Stimulated activated CD4-positive, alpha-beta T cell treated with anti-CD3 and anti-CD28 coated beads, Interleukin-15, amount 100 ng/mL, for 48 hours (primary cell): ENCODE measurements around the gene GPC3.

Source experiments
- DNase-seq, 2 donors: peaks; one replicate each; pipeline ENCODE4 v3.0.0-alpha.2; 2020; ENCODE audit warnings: low read depth in 2 of 2

Gene GPC3

DNA sequence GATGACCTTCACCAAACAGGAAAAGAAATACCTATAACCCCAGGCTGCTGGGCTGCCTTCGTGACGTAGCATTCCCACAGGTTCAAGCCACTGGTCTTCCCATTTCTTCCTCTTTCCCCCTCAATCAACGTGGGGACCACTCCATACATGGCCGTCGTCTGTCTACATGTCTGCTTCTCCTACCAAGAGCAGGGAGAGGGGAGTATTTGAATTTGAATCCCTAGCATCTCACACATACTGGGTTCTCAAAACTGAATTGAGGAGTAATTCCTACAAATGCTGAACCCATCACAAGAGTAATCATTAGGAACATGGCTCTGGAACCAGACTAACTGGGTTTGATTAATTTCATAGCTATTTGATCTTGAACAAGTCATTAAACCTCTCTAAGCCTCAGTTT lies 17.3 kb downstream of the GPC3 start:
- DNase-seq, result no peak

DNA sequence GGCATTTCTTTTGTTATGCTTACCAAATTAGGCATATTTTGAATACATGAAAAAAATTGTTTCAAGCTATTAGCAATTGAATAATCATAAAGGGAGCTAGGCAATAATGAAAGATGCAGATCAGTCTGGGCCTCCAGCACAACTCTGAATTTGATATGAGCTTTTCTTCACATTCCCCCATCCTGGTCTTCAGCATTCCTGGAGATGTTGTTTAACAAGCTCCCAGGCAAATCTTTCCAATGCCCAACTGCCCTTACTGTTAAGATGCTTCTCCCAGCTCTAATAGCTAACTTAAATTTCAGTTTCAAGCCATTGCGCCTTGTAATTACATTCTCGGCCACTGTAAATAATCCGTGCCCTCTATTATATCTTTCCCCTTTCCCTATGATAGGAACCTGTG lies 19.2 kb downstream of the GPC3 start:
- no peak for DNase-seq

DNA sequence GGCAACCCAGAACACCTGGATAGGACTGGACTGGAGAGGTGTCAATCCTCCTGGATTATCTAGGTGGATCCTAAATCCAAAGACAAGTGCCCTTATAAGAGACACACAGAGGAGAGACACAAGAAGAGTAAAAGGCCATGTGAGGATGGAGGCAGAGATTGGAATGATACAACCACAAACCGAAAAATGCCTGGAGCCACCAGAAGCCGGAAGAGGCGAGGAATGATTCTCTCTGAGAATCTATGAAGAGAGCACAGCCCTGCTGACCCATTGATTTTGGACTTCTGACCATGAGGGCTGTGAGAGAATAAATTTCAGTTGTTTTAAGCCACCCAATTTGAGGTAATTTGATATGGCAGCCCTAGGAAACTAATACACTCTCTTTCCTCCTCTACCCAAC lies 20.1 kb downstream of the GPC3 start:
- no peak for DNase-seq

DNA sequence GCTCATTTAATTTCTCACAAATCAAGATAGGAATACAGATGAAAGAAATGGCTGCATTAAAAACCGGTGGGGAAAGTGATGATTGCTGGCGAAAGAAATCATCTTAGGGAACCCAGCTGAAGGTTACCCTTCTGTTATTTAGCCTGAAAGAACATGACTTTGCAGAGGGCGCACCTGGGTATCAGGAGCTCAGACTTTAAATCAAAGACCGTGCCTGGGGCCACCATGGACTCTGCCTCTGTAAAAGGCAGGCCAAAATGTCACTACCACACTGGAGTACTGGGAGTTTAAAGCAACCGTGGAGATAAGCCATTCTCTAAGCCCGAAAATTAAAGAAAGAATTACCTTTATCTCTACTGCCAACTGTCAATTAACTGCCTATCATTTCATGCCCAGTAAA lies 24.3 kb downstream of the GPC3 start:
- no peak for DNase-seq

DNA sequence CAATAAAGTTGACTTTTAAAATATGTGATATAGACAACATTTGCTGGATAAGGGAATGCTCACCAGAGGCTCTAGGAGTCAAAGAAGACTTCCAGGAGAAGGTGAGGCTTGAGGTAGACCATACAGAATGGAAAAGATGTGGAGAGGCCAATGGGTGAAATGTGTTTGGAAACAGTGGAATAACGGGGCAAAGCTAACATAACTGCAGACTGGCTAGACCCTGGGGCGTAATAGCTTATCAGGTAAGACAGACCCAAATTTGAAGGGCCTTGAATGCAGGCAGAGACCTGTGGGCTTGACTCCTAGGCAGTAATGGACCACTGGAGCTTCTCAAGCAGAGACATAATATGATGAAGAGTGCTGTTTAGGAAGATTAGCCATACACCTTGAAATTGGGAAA lies 25.4 kb downstream of the GPC3 start:
- no peak for DNase-seq

DNA sequence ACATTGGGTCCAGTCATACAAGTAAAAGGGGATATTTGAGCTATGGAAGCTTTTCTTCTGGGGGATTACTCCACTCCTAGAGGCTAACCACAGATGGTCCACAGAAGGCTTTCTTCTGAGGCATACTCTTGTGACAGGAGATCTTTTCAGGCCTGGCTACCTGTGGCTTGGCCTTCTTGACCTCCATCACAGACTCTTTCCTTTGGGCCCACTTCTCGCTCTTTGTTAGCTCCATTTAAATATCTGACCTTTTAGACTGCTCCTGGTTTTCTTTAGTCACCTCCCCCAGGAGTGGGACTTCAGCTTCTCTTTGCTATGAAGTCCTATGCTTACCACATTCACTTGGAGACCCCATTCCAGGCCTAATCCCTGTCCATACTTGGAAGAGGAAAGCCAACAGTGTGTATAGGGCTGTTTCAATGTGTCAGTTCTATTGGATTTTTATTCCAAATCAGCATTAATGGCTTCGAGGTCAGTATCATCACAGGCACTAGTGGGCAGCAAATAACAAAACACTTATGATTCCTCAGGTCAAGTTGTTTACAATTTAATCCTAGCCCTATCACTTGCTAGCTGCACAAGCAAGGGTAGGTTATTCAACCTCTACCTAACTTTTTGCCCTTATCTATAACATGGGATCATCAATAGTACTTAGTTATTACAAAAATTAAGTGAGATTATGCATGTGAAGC lies 26.3 kb downstream of the GPC3 start:
- DNase-seq, result no peak

DNA sequence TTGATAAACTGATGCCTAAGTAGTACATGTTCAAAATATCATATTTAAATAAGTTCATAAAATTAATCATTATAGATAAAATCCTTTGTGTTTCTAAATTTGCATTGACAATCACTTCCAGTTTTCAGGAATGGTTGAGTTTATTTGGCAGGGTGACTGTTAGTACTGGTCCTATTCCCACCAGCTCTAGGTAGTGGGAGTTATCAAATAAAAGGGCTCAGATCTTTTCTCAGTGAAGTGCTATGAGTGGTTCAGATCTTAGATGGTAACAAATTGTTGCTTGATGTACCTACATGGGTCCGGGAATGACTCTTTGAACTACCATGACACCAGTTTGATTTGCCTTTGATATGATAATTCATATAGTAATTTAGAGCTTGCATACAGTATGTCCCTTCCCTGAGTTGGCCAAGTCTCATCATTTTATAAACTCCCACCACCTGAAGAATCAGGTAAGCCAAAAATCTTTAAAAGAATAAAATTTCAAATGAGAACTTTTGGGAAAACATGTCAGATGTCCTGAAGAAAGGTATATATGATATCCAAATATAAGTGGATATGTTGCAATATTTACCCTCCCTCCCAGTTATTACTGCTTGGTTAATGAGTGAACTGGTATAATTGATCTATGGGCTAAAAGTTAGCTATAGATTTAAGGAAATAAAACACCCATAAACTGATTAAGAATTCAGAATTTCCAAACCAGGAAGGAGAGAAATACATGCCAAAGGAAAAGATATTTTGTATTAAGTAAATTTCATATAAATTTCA lies 28.6 kb downstream of the GPC3 start:
- no peak for DNase-seq

DNA sequence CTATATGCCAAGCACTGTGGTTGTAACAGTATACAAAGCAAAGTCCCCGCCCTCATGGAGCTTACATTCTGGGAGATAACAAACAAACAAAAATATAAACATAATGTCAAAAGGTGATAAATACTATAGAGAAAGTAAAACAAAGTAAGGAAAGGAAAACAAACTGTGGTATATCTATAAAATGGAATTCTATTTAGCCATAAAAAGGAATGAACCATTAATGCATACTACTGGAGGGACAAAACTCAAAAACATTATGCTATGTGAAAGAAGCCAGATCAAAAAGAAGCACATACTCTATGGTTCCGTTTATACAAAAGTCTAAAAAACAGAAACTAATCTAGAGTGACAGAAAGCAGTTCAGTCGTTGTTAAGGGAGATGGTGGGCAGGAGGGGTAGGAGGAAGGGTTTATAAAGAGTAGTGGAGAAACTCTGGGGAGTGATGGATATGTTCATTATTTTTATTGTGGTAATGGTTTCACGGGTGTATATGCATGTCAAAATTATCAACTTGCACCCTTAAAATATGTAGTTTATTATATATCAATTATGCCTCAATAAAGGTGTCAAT lies 31.5 kb downstream of the GPC3 start:
- DNase-seq, result no peak

DNA sequence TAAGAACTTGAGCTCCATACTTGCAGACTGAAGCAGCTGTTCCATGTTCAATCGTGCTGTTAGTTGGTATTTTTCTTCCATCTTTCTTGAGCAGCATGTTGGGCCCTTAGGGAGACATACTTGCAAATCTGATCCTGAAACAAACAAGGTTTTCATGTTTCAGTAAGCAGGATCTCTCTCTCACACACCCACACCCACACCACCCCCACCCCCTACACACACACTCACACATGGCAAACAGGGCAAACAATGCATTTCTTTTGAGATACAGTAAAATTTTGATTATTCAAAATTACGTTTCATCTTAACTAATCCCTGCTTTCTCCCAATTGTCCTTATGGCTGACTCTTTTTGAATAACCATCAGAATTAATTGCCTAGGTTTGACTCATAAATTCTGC lies 32.3 kb downstream of the GPC3 start:
- DNase-seq, result no peak

DNA sequence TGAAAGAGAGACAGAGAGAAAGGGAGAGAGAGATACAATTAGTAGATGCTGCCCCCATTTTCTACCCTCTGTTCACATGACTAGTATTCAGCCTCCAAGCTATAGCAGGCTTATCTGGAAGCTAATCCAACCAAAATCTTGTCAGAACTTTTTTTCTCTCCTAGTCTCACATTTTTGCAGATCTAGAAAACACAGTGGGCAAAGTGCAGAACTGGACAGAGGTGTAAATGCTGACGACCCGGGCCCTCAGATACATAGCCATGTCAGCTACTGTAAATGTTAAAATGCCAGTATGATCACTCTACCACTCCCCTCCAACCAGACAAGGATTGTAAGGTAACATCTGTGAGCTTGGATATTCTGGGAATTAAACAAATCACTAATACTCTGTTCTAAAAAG lies 34.3 kb downstream of the GPC3 start:
- DNase-seq, result no peak

DNA sequence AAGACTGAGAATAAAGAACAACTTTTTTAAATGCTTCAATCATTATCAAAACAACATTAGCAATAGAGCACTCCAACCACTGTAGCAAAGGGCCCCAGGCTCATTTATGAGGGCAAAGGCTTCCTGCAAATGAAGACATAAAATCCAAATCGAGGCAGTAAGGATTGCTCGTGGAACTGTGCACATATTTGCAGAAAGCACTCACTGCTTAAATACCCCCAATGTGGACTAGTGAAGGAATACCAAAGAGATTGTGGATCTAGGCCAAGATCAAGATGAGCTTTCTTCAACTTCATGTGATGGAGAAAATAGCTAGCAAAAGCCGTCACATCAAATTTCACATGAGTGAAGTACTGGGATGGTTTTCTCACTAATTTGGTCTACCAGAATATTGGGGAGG lies 35.2 kb downstream of the GPC3 start:
- no peak for DNase-seq

DNA sequence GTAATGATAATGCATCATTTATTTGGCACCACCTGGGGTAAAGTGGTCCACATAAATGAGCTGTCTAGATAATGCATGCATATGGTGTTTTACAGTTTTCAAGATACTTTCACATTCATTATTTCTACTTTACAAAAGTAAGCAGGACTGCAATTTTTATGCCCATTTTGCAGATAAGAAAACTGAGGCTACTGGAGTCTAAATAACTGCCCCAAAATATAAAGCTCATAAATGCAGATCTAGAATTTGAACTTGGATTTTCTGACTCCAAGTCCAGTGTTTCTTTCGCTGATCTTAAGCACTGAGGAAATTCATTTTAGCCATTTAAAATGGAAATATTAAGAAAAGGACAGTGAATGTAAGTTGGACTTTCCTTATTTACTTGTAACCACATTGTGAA lies 36.5 kb downstream of the GPC3 start:
- DNase-seq, result no peak

DNA sequence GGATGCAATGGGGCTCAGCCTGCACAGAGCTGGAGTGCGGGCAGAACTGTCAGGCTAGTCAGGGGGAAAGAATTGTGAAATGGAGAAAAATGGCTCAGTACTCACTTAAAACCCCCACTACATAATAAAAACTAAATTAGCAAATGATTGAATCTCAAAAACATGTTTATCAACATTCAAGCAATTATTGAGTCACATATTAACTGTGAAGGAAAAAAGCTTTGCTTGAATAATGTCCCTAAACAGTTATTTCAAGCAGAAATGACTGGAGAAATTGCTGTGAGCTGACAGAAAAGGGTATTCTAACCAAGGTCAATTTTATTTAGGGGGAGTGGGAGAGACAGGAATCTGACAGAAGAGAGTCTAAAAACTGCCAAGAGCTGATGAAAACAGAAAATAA lies 37.4 kb downstream of the GPC3 start:
- DNase-seq, result no peak

DNA sequence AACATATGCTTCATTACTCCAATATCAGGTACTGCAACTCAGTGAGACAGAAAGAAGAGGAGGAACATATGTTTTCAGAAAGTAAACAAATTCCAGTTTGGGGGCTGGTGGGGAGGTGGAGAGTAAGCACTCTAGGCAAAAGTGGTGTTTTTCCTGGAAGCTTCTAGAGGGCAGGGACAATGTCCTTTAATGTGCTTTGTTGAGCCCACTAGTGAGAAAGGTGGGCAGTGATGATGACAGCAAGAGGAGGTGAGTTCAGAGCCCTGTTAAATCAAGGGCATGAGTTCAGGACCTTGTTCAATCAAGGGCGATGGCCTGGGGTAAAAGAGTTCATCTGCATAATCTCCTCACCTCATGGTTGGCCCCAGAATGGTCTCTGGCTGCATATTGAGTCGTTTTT lies 38.4 kb downstream of the GPC3 start:
- DNase-seq, result no peak

DNA sequence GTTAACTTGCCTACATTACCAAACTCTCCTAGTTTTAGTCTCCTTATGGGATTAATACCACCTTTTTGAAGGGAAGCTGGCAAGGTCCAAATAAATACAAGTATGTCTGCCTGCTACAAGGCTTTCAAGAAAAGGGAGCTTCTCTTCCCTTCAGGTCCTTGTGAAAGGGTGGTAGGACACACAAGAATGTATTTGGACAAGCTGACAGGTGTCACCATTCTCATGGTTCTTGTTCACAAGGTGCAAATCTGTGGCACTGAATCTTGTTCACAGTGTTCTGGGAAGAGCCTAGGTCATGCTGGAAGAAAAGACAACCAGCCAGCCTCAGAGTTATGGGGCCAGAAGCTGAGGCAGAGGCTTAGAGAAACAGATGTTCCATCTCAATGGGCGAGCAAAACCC lies 41.9 kb downstream of the GPC3 start:
- DNase-seq, result no peak

DNA sequence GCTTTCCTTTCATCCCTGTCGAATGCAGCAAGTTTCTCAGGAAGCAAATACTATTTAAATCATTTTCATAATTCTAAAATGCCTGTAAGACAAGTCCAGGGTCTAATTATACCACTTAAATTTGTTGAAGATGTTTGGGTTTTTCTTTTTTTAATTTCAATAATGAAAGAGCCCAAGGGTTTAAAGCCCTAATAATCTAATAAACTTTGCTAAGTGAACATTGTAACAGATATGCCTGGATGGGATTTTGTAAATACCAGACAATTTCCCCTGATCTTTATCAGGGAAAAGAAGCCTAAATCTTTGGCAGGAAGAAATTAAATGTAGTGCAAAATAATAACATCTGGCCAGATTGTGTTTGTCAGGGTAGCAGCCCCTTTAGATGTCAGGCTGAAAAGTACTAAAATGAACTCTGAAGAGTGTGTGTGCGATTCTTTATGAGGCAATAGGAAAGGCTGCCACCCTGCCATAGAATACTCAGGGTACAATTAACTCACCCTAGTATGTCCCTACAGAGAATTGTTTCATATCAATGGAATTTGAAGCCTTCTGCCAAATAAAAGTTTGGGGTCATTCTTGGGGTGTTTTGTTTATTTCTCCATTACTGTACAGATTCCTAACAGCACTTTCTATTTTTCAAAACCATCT lies 45.6 kb downstream of the GPC3 start:
- no peak for DNase-seq

DNA sequence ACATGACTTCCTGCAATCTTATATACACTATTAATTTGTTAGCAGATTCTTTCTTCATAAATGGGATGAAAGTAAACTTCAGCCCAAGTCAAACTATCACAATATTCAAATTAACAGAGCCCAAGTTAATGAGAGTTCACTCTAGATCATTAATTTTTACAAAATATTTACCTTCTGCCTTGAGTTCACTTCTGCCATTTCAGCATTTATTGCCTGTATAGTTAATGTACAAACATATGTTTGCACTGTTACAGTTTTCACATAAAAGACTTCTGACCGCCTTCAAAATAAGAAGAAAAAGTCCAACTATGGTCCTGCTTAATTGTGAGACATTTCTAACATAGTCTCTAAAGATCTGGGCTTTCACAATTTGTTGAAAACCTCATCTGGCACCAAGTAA lies 46.9 kb downstream of the GPC3 start:
- no peak for DNase-seq

DNA sequence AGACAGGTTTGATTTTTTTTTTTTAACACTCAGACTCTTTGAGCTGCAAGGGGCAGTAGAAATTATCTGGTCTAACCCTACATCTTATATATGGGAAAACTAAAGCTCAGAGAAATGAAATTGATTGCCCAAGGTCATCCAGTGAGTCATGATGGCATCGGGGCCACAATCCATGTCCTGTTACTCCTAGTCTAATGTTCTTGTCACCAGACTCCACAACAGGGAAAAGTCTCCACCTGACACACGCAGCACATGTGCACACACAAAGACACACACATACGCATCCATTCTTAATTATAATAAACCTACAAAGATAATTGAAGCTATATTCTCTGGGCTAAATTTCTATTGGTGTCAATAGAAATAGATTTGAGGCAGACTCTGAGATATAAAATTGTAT lies 48.4 kb downstream of the GPC3 start:
- DNase-seq, result no peak

DNA sequence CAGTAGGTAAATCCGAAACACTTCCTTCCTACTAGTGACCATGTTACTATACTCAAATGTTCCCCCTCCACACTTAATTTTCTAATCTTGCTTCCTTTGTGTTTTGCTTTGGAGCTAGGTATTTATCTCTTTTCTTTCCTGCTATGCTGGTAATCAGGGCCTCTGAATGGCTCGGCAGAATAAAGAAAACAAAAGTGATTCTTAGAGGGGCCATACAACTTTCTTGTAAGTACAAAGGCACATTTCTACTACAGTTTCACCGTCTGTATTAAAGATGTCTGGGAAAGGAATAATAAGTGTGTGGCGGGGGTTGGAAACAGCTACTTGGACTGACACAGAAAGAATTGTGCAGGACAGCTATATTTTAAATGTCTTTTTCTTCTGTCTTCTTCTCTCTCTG lies 50.3 kb downstream of the GPC3 start:
- DNase-seq, result no peak

DNA sequence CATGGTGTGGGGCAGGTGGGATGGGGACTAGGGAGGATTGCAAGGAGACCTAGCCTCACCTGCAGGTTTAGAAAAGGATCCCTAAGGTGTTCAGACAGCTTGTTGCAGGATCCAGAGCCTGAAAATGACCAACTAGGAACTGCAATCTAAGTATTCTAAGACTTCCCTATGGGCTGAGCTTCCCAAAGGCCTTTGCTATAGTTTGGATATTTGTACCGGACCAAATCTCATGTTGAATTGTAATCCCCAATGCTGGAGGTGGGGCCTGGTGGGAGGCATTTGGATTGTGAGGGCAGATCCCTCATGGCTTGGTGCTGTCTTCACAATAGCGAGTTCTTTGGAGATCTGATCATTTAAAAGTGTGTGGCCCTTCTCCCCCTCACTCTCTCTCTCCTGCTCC lies 52.1 kb downstream of the GPC3 start:
- no peak for DNase-seq

DNA sequence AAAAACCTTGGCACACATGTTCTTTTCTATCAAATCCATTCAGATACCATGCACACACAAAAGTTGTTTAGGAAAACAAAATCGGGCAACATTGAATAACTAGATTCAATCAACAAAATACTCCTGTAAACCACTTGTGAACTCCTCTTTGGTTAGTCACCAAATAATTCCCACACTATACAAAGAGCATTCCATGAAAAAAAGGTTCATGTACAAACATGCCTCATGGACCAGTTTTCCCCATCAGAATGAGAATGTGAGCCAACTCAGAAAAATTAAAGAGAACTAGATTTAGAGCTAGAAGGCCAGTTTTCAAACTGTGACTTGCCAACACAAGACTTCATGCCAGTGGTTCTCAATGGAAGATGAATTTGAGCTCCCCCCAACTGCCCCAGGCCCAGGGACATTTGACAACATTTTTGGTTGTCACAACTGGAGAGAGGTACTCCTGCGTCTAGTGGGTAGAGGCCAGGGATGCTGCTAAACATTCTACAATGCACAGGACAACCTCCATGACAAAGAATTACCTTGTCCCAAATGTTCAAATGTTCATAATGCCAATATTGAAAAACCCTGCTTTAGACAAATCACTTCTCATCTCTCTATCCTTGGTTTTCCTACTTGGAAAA lies 55.4 kb downstream of the GPC3 start:
- DNase-seq, result no peak

DNA sequence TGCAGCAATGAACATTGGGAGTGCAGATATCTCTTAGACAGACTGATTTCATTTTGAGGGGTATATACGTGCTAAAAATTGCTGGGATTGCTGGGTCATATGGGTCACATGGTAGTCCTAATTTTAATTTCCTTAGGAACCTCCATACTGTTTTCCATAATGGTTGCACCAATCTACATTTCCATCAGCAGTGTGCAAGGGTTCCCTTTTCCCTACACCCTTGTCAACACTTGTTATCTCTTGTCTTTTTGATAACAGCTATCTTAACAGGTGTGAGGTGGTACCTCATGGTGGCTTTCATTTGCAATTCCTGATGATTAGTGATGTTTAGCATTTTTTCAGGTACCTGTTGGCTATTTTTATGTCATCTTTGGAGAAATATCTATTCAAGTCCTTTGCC lies 57.0 kb downstream of the GPC3 start:
- DNase-seq, result no peak
